PC-9 (cell line): ENCODE data around the gene YPEL4. TPM values are rescaled to one million over a fixed set of nuclear protein-coding genes. Genes with fewer than 3 reads are reported as not detected.

ENCODE experiments used
- BruUV-seq: library from RNA; stranded (reverse); fragments of 400-500 nt; replicated peaks from 2 replicates; lab custom pipeline; 2021; lab: Mats Ljungman, UMichigan
- CTCF ChIA-PET: fragments of 300-600 bp; sonication (Branson Sonifier 250); formaldehyde crosslinking; loops from one replicate; lab custom pipeline; 2022; ENCODE audit warnings: antibody characterized with exemption; lab: Charles Lee
- POLR2A ChIA-PET: fragments of 300-600 bp; sonication (Branson Sonifier 250); formaldehyde crosslinking; loops from one replicate; lab custom pipeline; 2022; ENCODE audit warnings: antibody characterized with exemption; ENCODE audit not compliant: unreplicated experiment; lab: Charles Lee
- DNase-seq, 2 experiments: peaks; one replicate each; pipeline versions ENCODE4 v3.0.0 to v3.0.0-alpha.2; 2015 to 2022; ENCODE audit warnings: mixed read lengths in 1 of 2
- H2AFZ ChIP-seq: fragments of 200-600 bp; sonication (generic); 2 replicates; pipeline ENCODE4 v1.8.1; 2017; ENCODE audit warnings: antibody characterized with exemption
- H3F3A ChIP-seq: fragments of 200-600 bp; sonication (generic); 2 replicates; pipeline ENCODE4 v1.8.1; 2017; ENCODE audit warnings: antibody characterized with exemption, mild to moderate bottlenecking, low read depth; ENCODE audit not compliant: insufficient read depth
- H3K27ac ChIP-seq: fragments of 200-600 bp; sonication (generic); 2 replicates; pipeline ENCODE4 v1.6.1; 2016; ENCODE audit warnings: mixed run types
- H3K27me3 ChIP-seq: fragments of 200-600 bp; sonication (generic); 2 replicates; pipeline ENCODE4 v1.6.1; 2016; ENCODE audit warnings: low read depth, mixed run types; ENCODE audit not compliant: insufficient read depth
- H3K36me3 ChIP-seq: fragments of 200-600 bp; sonication (generic); 2 replicates; pipeline ENCODE4 v1.6.1; 2016; ENCODE audit warnings: low read depth, mixed run types
- H3K4me1 ChIP-seq: fragments of 200-600 bp; sonication (generic); replicated peaks from 2 replicates; pipeline ENCODE4 v1.6.1; 2016; ENCODE audit warnings: mixed run types; ENCODE audit not compliant: insufficient read depth
- H3K4me2 ChIP-seq: fragments of 200-600 bp; sonication (generic); 2 replicates; pipeline ENCODE4 v1.6.1; 2017; ENCODE audit warnings: mixed run types
- H3K4me3 ChIP-seq: fragments of 200-600 bp; sonication (generic); 2 replicates; pipeline ENCODE4 v1.6.1; 2016; ENCODE audit warnings: mixed run types
- H3K79me2 ChIP-seq: fragments of 200-600 bp; sonication (generic); 2 replicates; pipeline ENCODE4 v1.6.1; 2017; ENCODE audit warnings: low read depth, mixed run types
- H3K9me2 ChIP-seq: fragments of 200-600 bp; sonication (generic); 2 replicates; pipeline ENCODE4 v1.8.1; 2017; ENCODE audit warnings: mild to moderate bottlenecking; ENCODE audit not compliant: insufficient read depth
- H3K9me3 ChIP-seq: fragments of 200-600 bp; sonication (generic); 2 replicates; pipeline ENCODE4 v1.8.1; 2016; ENCODE audit warnings: low read depth; ENCODE audit not compliant: insufficient read depth
- H4K20me1 ChIP-seq: fragments of 200-600 bp; sonication (generic); 2 replicates; pipeline ENCODE4 v1.8.1; 2017; ENCODE audit not compliant: insufficient read depth
- EZH2 ChIP-seq: fragments of 200-600 bp; sonication (generic); IDR thresholded peaks from 2 replicates; pipeline ENCODE4 v1.8.0; 2017; ENCODE audit warnings: antibody characterized with exemption, low read depth
- intact Hi-C: fragments of 100-400 bp; cut with micrococcal nuclease; formaldehyde crosslinking; loops from one replicate; pipeline ENCODE4 v1.10.0; 2022; ENCODE audit not compliant: unreplicated experiment
- total RNA-seq: library from RNA; stranded (reverse); gene quantifications from 2 replicates; pipeline ENCODE4 v1.2.3, GENCODE V29; 2021
- TF ChIP-seq, protein P1 (sequence below): fragments of 200-600 bp; sonication (generic); conservative IDR thresholded peaks from 2 replicates; pipeline ENCODE4 v1.6.1; 2017; ENCODE audit warnings: mixed run types, antibody characterized with exemption, mild to moderate bottlenecking, moderate library complexity

YPEL4 gene
- total RNA-seq, 1 experiment from 2014 or later: 0.98 TPM

DNA sequence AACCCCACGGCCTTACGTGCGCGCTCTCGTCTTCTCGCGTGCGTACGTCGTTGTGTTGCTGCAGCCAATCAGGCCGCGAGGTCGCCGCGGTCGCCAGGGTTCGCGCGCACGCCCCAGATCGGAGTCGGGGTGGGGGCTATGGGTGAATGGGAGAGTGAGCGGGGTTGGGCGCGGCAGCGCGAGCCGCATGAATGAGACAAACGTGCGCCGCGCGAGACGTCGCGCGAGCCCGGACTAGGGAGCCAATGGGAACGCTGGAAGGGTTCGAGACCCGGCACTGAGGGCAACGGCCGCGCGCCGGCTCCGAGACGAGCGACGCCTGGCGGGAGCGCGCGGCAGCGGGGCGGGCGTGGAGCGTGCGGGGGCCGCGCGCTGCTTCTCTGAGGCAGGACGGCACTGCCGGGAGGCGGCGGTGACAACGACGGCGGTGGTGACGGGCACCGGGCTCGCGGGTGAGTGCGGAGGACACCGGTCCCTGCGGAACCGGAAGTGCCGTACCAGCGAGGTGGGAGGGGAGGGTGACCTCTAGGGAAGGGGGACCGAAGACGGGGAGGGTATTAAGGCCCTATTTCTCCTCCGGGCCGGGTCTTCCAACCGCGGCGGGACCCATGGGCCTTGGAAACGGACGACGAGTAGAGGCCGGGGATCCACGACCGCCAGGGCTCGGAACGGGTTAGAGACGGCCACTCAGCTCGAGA is 18.2 kb upstream of the YPEL4 start, which contains the start of gene ZDHHC5:
ZDHHC5 (plus strand) TSS at position 379 of the 698 bp plus-strand sequence. CDS start 4,977 bp downstream, outside the sequence.
- intact Hi-C loops: loop anchor here (1.0 to 10.0 kb wide), 10 partner anchors 11 to 1477 kb away; partner anchors contain the start of genes CLP1, CTNND1, FAM111A and MED19
- peaks cover 28% of the 10 kb centered on the region for H3F3A ChIP-seq
- TF ChIP-seq, protein P1, sequence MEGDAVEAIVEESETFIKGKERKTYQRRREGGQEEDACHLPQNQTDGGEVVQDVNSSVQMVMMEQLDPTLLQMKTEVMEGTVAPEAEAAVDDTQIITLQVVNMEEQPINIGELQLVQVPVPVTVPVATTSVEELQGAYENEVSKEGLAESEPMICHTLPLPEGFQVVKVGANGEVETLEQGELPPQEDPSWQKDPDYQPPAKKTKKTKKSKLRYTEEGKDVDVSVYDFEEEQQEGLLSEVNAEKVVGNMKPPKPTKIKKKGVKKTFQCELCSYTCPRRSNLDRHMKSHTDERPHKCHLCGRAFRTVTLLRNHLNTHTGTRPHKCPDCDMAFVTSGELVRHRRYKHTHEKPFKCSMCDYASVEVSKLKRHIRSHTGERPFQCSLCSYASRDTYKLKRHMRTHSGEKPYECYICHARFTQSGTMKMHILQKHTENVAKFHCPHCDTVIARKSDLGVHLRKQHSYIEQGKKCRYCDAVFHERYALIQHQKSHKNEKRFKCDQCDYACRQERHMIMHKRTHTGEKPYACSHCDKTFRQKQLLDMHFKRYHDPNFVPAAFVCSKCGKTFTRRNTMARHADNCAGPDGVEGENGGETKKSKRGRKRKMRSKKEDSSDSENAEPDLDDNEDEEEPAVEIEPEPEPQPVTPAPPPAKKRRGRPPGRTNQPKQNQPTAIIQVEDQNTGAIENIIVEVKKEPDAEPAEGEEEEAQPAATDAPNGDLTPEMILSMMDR: peak; percentile 56; the same call in 1 of the 2 replicates
- no peak for TF ChIP-seq EZH2
- no peaks in the 10 kb centered on the region for H3K27me3 ChIP-seq
- no TSS peak for BruUV-seq
- peak; percentile 98 to 100 for DNase-seq
- peaks cover 26% of the 10 kb centered on the region for H3K4me1 ChIP-seq
- H4K20me1 ChIP-seq: peaks cover 7% of the 10 kb centered on the region
- peak within 1 kb of the TSS; percentile 83 for H2AFZ ChIP-seq
- peak within 1 kb of the TSS; percentile 91 for H3K27ac ChIP-seq
- H3K9me3 ChIP-seq: no peaks in the 10 kb centered on the region
- ChIA-PET CTCF (no interaction called here), POLR2A (interaction anchor here (0.5 to 0.6 kb wide), 2 partner anchors 108 to 209 kb away, joined by 3 to 4 read pairs; no protein-coding TSS in a partner anchor)
- H3K79me2 ChIP-seq: peaks cover 48% of the 10 kb centered on the region
- H3K9me2 ChIP-seq: no peaks in the 10 kb centered on the region
- peaks cover 10% of the 10 kb centered on the region for H3K36me3 ChIP-seq
- H3K4me2 ChIP-seq: peak within 1 kb of the TSS; percentile 88
- H3K4me3 ChIP-seq: peak within 1 kb of the TSS; percentile 84

DNA sequence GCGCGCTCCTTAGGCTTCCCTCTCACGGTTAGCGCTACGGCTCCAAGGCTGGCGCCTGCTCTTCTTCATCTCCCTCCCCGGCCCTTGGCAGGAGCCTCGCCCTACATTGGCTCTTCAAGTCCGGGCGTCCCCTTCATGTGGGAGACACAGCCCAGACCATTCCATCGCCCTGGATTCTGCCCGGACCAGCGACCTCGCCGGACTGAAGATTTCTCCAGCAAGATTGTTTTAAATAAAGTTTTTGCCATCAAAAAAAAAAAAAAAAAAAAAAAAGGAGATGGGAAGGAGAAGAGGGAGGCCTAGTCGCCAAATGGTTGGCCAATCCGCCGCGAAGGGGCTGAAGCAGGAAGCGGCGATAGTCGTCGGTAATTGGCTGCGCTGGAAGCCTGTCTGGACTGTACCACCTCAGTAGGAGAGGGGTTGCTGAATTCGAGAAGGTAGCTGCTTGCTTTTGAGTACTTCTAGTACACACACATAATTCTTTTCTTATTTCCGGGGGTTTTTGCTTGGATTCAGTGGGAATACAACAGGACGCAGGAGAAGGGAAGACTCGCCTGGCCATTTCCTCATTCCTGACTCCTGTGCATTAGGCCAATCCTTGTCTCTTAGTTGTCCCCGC is 17.5 kb upstream of the YPEL4 start:
- POLR2A ChIA-PET: interaction anchor here (0.5 to 0.7 kb wide), 6 partner anchors 106 to 1475 kb away, joined by 3 to 4 read pairs (median 3); partner anchors contain the start of gene FAM111A
- peak; percentile 96 to 98 for DNase-seq
- BruUV-seq: no TSS peak
- intact Hi-C loops: loop anchor here (1.0 to 10.0 kb wide), 10 partner anchors 10 to 1478 kb away; partner anchors contain the start of genes CLP1, CTNND1, FAM111A and MED19
- Histone ChIP-seq H3K27ac (peak overlapping the region; percentile 91), H3K4me3 (peak overlapping the region; percentile 84), H2AFZ (peak overlapping the region; percentile 83), H3K36me3 (peaks cover 4% of the 10 kb centered on the region; the same call in 1 of the 2 replicates), H3K9me3 (no peaks in the 10 kb centered on the region), H3K79me2 (peaks cover 42% of the 10 kb centered on the region), H3K27me3 (no peaks in the 10 kb centered on the region), H4K20me1 (peaks cover 7% of the 10 kb centered on the region), H3K9me2 (no peaks in the 10 kb centered on the region), H3K4me2 (peak overlapping the region; percentile 88), H3K4me1 (peaks cover 26% of the 10 kb centered on the region), H3F3A (peaks cover 35% of the 10 kb centered on the region)
- TF ChIP-seq EZH2: no peak
- TF ChIP-seq, protein P1: no peak
- CTCF ChIA-PET: interaction anchor here (0.5 to 0.6 kb wide), 2 partner anchors 9 to 1758 kb away, joined by 3 to 4 read pairs; no protein-coding TSS in a partner anchor

DNA sequence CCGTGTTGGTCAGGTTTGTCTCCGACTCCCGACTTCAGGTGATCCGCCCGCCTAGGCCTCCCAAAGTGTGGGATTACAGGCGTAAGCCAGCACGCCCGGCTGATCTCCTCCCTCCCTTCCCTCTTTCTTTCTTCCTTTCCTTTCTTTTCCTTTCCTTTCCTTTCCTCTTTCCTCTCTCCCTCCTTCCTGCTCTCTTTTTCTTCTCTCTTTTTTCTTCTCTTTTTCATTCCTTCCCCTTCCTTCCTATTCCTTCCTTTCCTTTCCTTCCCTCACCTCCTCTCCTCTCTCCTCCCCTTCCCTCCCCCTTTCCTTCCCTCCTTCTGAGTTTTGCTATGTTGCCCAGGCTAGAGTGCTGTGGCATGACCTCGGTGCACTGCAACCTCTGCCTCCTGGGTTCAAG is 14.3 kb upstream of the YPEL4 start:
- POLR2A ChIA-PET: no interaction called here
- TF ChIP-seq EZH2: no peak
- TF ChIP-seq, protein P1: no peak
- H2AFZ ChIP-seq: no peak overlapping the region
- no peaks in the 10 kb centered on the region for H3K9me3 ChIP-seq
- DNase-seq: no peak
- H3K9me2 ChIP-seq: no peaks in the 10 kb centered on the region
- H3K4me2 ChIP-seq: no peak overlapping the region
- H3K36me3 ChIP-seq: peaks cover 26% of the 10 kb centered on the region; the same call in 1 of the 2 replicates
- H3K4me1 ChIP-seq: peaks cover 8% of the 10 kb centered on the region
- BruUV-seq: no TSS peak
- peaks cover 34% of the 10 kb centered on the region for H3F3A ChIP-seq
- CTCF ChIA-PET: no interaction called here
- H3K4me3 ChIP-seq: no peak overlapping the region
- H4K20me1 ChIP-seq: no peaks in the 10 kb centered on the region
- no peak overlapping the region for H3K27ac ChIP-seq
- intact Hi-C loops: loop anchor here (2.0 to 10.0 kb wide), 4 partner anchors 339 to 1481 kb away; partner anchors contain the start of genes FAM111A and TNKS1BP1
- H3K79me2 ChIP-seq: peaks cover 22% of the 10 kb centered on the region
- H3K27me3 ChIP-seq: no peaks in the 10 kb centered on the region
